Transverse colon (tissue), 4 donors: ENCODE measurements around the gene NOMO2. TPM values are rescaled to one million over a fixed set of nuclear protein-coding genes. Genes with fewer than 3 reads are reported as not detected.
"Not testable (repeated sequence)": the region's sequence is repeated elsewhere in the genome, so short reads cannot be mapped to it uniquely, and the experiment has no call there.

Experiments used
- DNase-seq: peaks from one replicate; pipeline ENCODE4 v3.0.0-alpha.2; 2019
- H3K27ac ChIP-seq, 4 donors: fragments of 200-600 bp; sonication (generic); 2 replicates each; pipeline ENCODE4 v1.5.1; 2016 to 2018; ENCODE audit warnings: inconsistent platforms in 4 of 4
- H3K27me3 ChIP-seq: fragments of 200-600 bp; sonication (generic); 2 replicates; pipeline ENCODE4 v1.5.1; 2017; ENCODE audit warnings: inconsistent platforms
- H3K36me3 ChIP-seq, 4 donors: fragments of 200-600 bp; sonication (generic); 2 replicates each; pipeline ENCODE4 v1.5.1; 2017 to 2019; ENCODE audit warnings: inconsistent platforms in 4 of 4
- H3K4me1 ChIP-seq, 4 donors: fragments of 200-600 bp; sonication (generic); 2 replicates each; pipeline ENCODE4 v1.5.1; 2017 to 2020; ENCODE audit warnings: inconsistent platforms in 4 of 4
- H3K4me3 ChIP-seq, 4 donors: fragments of 200-600 bp; sonication (generic); 1 replicate in 1 of 4; 2 replicates in 3 of 4; pipeline versions ENCODE4 v1.5.1 to v1.6.1; 2017 to 2019; ENCODE audit warnings: inconsistent platforms in 4 of 4
- H3K9me3 ChIP-seq, 2 donors: fragments of 200-600 bp; sonication (generic); 2 replicates each; pipeline ENCODE4 v1.5.1; 2017 to 2019; ENCODE audit warnings: inconsistent platforms in 2 of 2
- WGBS, 2 donors: methylation state at CpG; one replicate each; pipeline ENCODE4 v1.1.5; 2018; ENCODE audit warnings: low coverage in 1 of 2; 5-methylcytosine and 5-hydroxymethylcytosine counted together
- in situ Hi-C, 4 donors: fragments of 200-750 bp; cut with MboI; loops; one replicate each; pipeline versions ENCODE4 v1.15.0 to v1.15.1; 2017; ENCODE audit warnings: low sequenced_read_pairs in 3 of 4, low pct_ligation_motif_present in 1 of 4, low pct_unique_long_range_greater_than_20kb in 1 of 4
- intact Hi-C: fragments of 100-400 bp; cut with DNase I; formaldehyde crosslinking; loops from one replicate; pipeline ENCODE4 v1.15.1; 2023; ENCODE audit warnings: low total_unique reads
- small RNA-seq, 4 donors: library from RNA; depleted of rRNA; stranded (forward); fragments of <200 nt; gene quantifications; one replicate each; pipeline ENCODE3, GENCODE V24; 2016
- total RNA-seq, 4 donors: library from RNA; depleted of rRNA; stranded (reverse); fragments of >200 nt; gene quantifications; one replicate each; pipeline ENCODE4 v1.1.0, GENCODE V29; 2016

NOMO2 gene
- total RNA-seq, 4 donors from 2014 or later, result 18.7 to 90.3 (median 74.1) TPM

- in situ Hi-C loops, intact Hi-C loops, DNase-seq, H3K4me1 ChIP-seq, H3K4me3 ChIP-seq, H3K27ac ChIP-seq, H3K9me3 ChIP-seq, H3K27me3 ChIP-seq, H3K36me3 ChIP-seq: not testable (repeated sequence)
- WGBS, 2 donors, result no CpG with 5 or more reads among the region's 43 CpGs
These were observed 174.1 kb downstream of the NOMO2 start for GRCh38 chr16:18387767-18388166.

- H3K9me3 ChIP-seq, DNase-seq, H3K36me3 ChIP-seq, H3K27ac ChIP-seq, intact Hi-C loops, H3K4me3 ChIP-seq, H3K27me3 ChIP-seq, in situ Hi-C loops, H3K4me1 ChIP-seq: not testable (repeated sequence)
- no CpG with 5 or more reads among the region's 25 CpGs for WGBS, 2 donors
These were observed 175.4 kb downstream of the NOMO2 start for GRCh38 chr16:18386517-18386916.

- intact Hi-C loops, H3K27ac ChIP-seq, DNase-seq, in situ Hi-C loops, H3K4me1 ChIP-seq, H3K27me3 ChIP-seq, H3K4me3 ChIP-seq, H3K9me3 ChIP-seq, H3K36me3 ChIP-seq: not testable (repeated sequence)
- no CpG with 5 or more reads among the region's 33 CpGs for WGBS, 2 donors
These were observed 176.6 kb downstream of the NOMO2 start for GRCh38 chr16:18385285-18385684.

- H3K9me3 ChIP-seq, H3K36me3 ChIP-seq, H3K4me1 ChIP-seq, H3K4me3 ChIP-seq, in situ Hi-C loops, H3K27ac ChIP-seq, DNase-seq, H3K27me3 ChIP-seq, intact Hi-C loops: not testable (repeated sequence)
- WGBS, 2 donors, result no CpG with 5 or more reads among the region's 31 CpGs
These were observed 177.0 kb downstream of the NOMO2 start for GRCh38 chr16:18384869-18385268.

- H3K27ac ChIP-seq, H3K27me3 ChIP-seq, H3K4me3 ChIP-seq, DNase-seq, in situ Hi-C loops, H3K36me3 ChIP-seq, H3K9me3 ChIP-seq, H3K4me1 ChIP-seq, intact Hi-C loops: not testable (repeated sequence)
- 73% methylated on average over 6 of the region's 25 CpGs; no CpG with 5 or more reads in 1 of the 2 donors for WGBS, 2 donors
These were observed 177.7 kb downstream of the NOMO2 start for GRCh38 chr16:18384098-18384636.

GRCh38 chr16:18382696-18383095 lies 179.2 kb downstream of the NOMO2 start:
- DNase-seq, H3K27ac ChIP-seq, intact Hi-C loops: not testable (repeated sequence)

More at GRCh38 chr16:18382696-18383095, 179.2 kb downstream of the NOMO2 start:
- H3K9me3 ChIP-seq, H3K27me3 ChIP-seq, H3K36me3 ChIP-seq, H3K4me1 ChIP-seq, in situ Hi-C loops, H3K4me3 ChIP-seq: not testable (repeated sequence)
- WGBS, 2 donors, result no CpG with 5 or more reads among the region's 28 CpGs

Small RNA genes within 50 kb of the gene (small RNA-seq; reads per million reads assigned to genes)
- gene MIR3179-3 (0 reads per million in 4 donors), gene MIR3179-4 (0 reads per million in 4 donors), gene MIR3180-3 (0 reads per million in 4 donors), gene MIR3670-3 (0 reads per million in 4 donors), gene MIR3670-4 (0 reads per million in 4 donors), gene MIR6770-3 (0 reads per million in 4 donors), gene RF00019 (0 reads per million in 4 donors)

Other genes with a start within 250 kb of the NOMO2 start
- gene NPIPA8, start 225.4 kb downstream of the NOMO2 start, total RNA-seq, result 10 to 100 TPM in 1 of 4 donors, not detected in 3; 36.6 TPM
- gene RPS15A, start 228.2 kb upstream of the NOMO2 start, total RNA-seq, result 1,000 to 10,000 TPM in 3 of 4 donors, 100 to 1,000 TPM in 1; 885 to 1,418 (median 1,010) TPM
- gene ARL6IP1, start 239.5 kb upstream of the NOMO2 start, total RNA-seq, result 100 to 1,000 TPM in 3 of 4 donors, 10 to 100 TPM in 1; 73.0 to 232 (median 175) TPM